ENCODE data around the gene IZUMO1R. TPM values are rescaled to one million over a fixed set of nuclear protein-coding genes. Genes with fewer than 3 reads are reported as not detected.
"Not testable (repeated sequence)": the region's sequence is repeated elsewhere in the genome, so short reads cannot be mapped to it uniquely, and the experiment has no call there.

The IZUMO1R gene
- total RNA-seq, 4 donors from 2014 or later, result 0.59 TPM; not detected in 3

DNA sequence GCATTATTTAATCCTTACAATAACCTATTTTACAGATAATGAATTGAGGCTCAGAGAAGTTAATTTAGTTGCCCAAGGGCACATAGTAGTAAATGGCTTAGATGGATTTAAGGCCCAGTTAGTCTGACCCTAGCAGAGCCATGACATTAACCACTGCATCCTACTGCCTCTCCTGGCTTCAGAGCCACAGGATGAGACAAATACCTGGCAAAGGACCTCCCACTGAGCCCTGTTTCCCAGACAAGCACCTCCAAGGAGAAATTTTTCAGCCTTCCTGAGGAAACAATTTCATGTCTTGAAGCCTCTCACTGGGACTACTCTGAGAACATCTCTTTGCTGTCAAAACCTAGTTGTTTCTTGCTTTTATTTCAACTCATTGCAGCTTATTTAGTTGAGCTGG, 28.4 kb downstream of the IZUMO1R start:
- TF ChIP-seq, protein P1, sequence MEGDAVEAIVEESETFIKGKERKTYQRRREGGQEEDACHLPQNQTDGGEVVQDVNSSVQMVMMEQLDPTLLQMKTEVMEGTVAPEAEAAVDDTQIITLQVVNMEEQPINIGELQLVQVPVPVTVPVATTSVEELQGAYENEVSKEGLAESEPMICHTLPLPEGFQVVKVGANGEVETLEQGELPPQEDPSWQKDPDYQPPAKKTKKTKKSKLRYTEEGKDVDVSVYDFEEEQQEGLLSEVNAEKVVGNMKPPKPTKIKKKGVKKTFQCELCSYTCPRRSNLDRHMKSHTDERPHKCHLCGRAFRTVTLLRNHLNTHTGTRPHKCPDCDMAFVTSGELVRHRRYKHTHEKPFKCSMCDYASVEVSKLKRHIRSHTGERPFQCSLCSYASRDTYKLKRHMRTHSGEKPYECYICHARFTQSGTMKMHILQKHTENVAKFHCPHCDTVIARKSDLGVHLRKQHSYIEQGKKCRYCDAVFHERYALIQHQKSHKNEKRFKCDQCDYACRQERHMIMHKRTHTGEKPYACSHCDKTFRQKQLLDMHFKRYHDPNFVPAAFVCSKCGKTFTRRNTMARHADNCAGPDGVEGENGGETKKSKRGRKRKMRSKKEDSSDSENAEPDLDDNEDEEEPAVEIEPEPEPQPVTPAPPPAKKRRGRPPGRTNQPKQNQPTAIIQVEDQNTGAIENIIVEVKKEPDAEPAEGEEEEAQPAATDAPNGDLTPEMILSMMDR (IDR thresholded peaks at IDR 0.05), result no peak
- no peak for TF ChIP-seq POLR2A (IDR thresholded peaks at IDR 0.05)
- no peak for TF ChIP-seq EP300 (IDR thresholded peaks at IDR 0.05)

GRCh38 chr11:94336033-94336432, 31.7 kb downstream of the IZUMO1R start:
- H3K36me3 ChIP-seq, result no peaks in the 10 kb centered on the region
- H3K27me3 ChIP-seq, result no peaks in the 10 kb centered on the region
- peaks cover 0 to 4% (median under 1%) of the 10 kb centered on the region in 4 donors for H3K4me1 ChIP-seq
- TF ChIP-seq POLR2A (IDR thresholded peaks at IDR 0.05) (no peak), EP300 (IDR thresholded peaks at IDR 0.05) (no peak)
- TF ChIP-seq, protein P1 (IDR thresholded peaks at IDR 0.05), result no peak
- WGBS, 2 donors, result 94 to 98% methylated on average over 6 of the region's 6 CpGs
- H3K27ac ChIP-seq, result no peak overlapping the region
- no peak overlapping the region for H3K4me3 ChIP-seq
- no peaks in the 10 kb centered on the region for H3K9me3 ChIP-seq
- no peak for DNase-seq (ENCODE audit: low spot score in 2 of 2)

More for the DNA sequence above, 28.4 kb downstream of the IZUMO1R start:
- H3K9me3 ChIP-seq, result no peaks in the 10 kb centered on the region
- peaks cover 0 to 32% (median 5%) of the 10 kb centered on the region in 4 donors for H3K4me1 ChIP-seq
- H3K36me3 ChIP-seq, result no peaks in the 10 kb centered on the region
- no peaks in the 10 kb centered on the region for H3K27me3 ChIP-seq
- no peak for DNase-seq (ENCODE audit: low spot score in 2 of 2)
- H3K4me3 ChIP-seq, result no peak overlapping the region
- H3K27ac ChIP-seq, result no peak overlapping the region

- H3K27me3 ChIP-seq, result no peaks in the 10 kb centered on the region
- H3K36me3 ChIP-seq, result no peaks in the 10 kb centered on the region
- no peaks in the 10 kb centered on the region for H3K9me3 ChIP-seq
- 65 to 69% methylated on average over 3 of the region's 3 CpGs for WGBS, 2 donors
- DNase-seq (ENCODE audit: low spot score in 2 of 2), result no peak
- no peaks in the 10 kb centered on the region for H3K4me1 ChIP-seq
- TF ChIP-seq POLR2A (IDR thresholded peaks at IDR 0.05), result no peak
- TF ChIP-seq EP300 (IDR thresholded peaks at IDR 0.05), result no peak
- TF ChIP-seq, protein P1 (IDR thresholded peaks at IDR 0.05), result no peak
- no peak overlapping the region for H3K27ac ChIP-seq
- no peak overlapping the region for H3K4me3 ChIP-seq
These were observed 34.3 kb downstream of the IZUMO1R start for GRCh38 chr11:94338651-94339050.

DNA sequence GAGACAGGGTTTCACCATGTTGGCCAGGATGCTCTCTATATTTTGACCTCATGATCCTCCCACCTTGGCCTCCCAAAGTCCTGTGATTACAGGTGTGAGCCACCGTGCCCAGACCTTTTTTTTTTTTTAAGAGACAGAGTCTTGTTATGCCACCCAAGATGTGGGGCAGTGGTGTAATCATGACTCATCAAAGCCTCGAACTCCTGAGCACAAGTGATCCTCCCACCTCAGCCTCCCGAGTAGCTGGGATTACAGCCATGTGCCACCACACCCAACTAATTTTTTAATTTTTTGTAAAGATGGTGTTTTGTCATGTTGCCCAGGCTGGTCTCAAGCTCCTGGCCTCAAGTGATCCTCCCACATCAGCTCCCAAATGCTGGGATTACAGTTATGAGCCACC, 37.9 kb downstream of the IZUMO1R start:
- no peaks in the 10 kb centered on the region for H3K36me3 ChIP-seq
- no peak overlapping the region for H3K4me3 ChIP-seq
- TF ChIP-seq, protein P1 (IDR thresholded peaks at IDR 0.05), result no peak
- TF ChIP-seq EP300 (IDR thresholded peaks at IDR 0.05), result no peak
- no peak for TF ChIP-seq POLR2A (IDR thresholded peaks at IDR 0.05)
- 77 to 83% methylated on average over 3 of the region's 3 CpGs for WGBS, 2 donors
- H3K27me3 ChIP-seq, result no peaks in the 10 kb centered on the region
- no peak overlapping the region for H3K27ac ChIP-seq
- H3K9me3 ChIP-seq, result no peaks in the 10 kb centered on the region
- H3K4me1 ChIP-seq, result peaks cover 0 to 9% (median 0%) of the 10 kb centered on the region in 4 donors
- DNase-seq (ENCODE audit: low spot score in 2 of 2), result no peak

- TF ChIP-seq, protein P1 (IDR thresholded peaks at IDR 0.05), result no peak
- TF ChIP-seq POLR2A (IDR thresholded peaks at IDR 0.05) (no peak), EP300 (IDR thresholded peaks at IDR 0.05) (no peak)
- Histone ChIP-seq H3K27me3 (no peaks in the 10 kb centered on the region), H3K27ac (no peak overlapping the region), H3K36me3 (no peaks in the 10 kb centered on the region), H3K9me3 (no peaks in the 10 kb centered on the region), H3K4me1 (peaks cover 0 to 9% (median 0%) of the 10 kb centered on the region in 4 donors), H3K4me3 (no peak overlapping the region)
- no peak for DNase-seq (ENCODE audit: low spot score in 2 of 2)
- 86 to 97% methylated on average over 1 of the region's 1 CpG for WGBS, 2 donors
These were observed 39.1 kb downstream of the IZUMO1R start for GRCh38 chr11:94343495-94343894.

- not testable (repeated sequence) for H3K9me3 ChIP-seq; H3K36me3 ChIP-seq; H3K4me1 ChIP-seq; H3K27ac ChIP-seq; H3K4me3 ChIP-seq; H3K27me3 ChIP-seq; DNase-seq (ENCODE audit: low spot score in 2 of 2)
- 92% methylated on average over 8 of the region's 8 CpGs for WGBS, 2 donors
These were observed 41.9 kb downstream of the IZUMO1R start for GRCh38 chr11:94346311-94346710.

- H3K9me3 ChIP-seq; DNase-seq (ENCODE audit: low spot score in 2 of 2); H3K27me3 ChIP-seq; H3K4me1 ChIP-seq; H3K36me3 ChIP-seq; H3K27ac ChIP-seq; H3K4me3 ChIP-seq: not testable (repeated sequence)
- 75 to 90% methylated on average over 10 of the region's 10 CpGs for WGBS, 2 donors
These were observed 46.6 kb downstream of the IZUMO1R start for GRCh38 chr11:94350850-94351563.
